HUES6 (cell line): ENCODE results near the gene CANT1.

Source experiments
- H3K27ac ChIP-seq: 2 replicates; pipeline ENCODE4 v1.7.0; 2013; ENCODE audit warnings: low read depth, mild to moderate bottlenecking, low read length, inconsistent platforms
- H3K27me3 ChIP-seq: 2 replicates; pipeline ENCODE4 v1.6.1; 2013; ENCODE audit warnings: low read length; ENCODE audit not compliant: control insufficient read depth, insufficient read depth
- H3K36me3 ChIP-seq: 2 replicates; pipeline ENCODE4 v1.6.1; 2013; ENCODE audit warnings: low read length; ENCODE audit not compliant: control insufficient read depth, insufficient read depth
- H3K4me1 ChIP-seq: 2 replicates; pipeline ENCODE4 v1.6.1; 2013; ENCODE audit warnings: low read length; ENCODE audit not compliant: control insufficient read depth, insufficient read depth
- H3K4me3 ChIP-seq: 2 replicates; pipeline ENCODE4 v1.5.1; 2013; ENCODE audit warnings: low read depth, low read length
- H3K9ac ChIP-seq: one replicate; pipeline ENCODE4 v1.6.1; 2013; ENCODE audit warnings: mild to moderate bottlenecking, low read length
- H3K9me3 ChIP-seq: 2 replicates; pipeline ENCODE4 v1.6.1; 2013; ENCODE audit warnings: low read depth, low read length; ENCODE audit not compliant: control insufficient read depth, insufficient read depth

The CANT1 gene

GRCh38 chr17:79048826-79049755, 39.5 kb upstream of the CANT1 start:
- Histone ChIP-seq H3K4me1 (no peaks in the 10 kb centered on the region), H3K4me3 (no peak overlapping the region), H3K9ac (no peak overlapping the region), H3K9me3 (peaks cover 6% of the 10 kb centered on the region), H3K27me3 (peaks cover 18% of the 10 kb centered on the region; the same call in 1 of the 2 replicates), H3K36me3 (no peaks in the 10 kb centered on the region), H3K27ac (no peak overlapping the region)

GRCh38 chr17:79047923-79048825, 38.6 kb upstream of the CANT1 start:
- H3K4me3 ChIP-seq: no peak overlapping the region
- no peaks in the 10 kb centered on the region for H3K4me1 ChIP-seq
- no peak overlapping the region for H3K27ac ChIP-seq
- H3K9me3 ChIP-seq: peaks cover 2% of the 10 kb centered on the region; the same call in 1 of the 2 replicates
- H3K36me3 ChIP-seq: no peaks in the 10 kb centered on the region
- H3K27me3 ChIP-seq: peaks cover 22% of the 10 kb centered on the region; the same call in 1 of the 2 replicates
- no peak overlapping the region for H3K9ac ChIP-seq

- no peaks in the 10 kb centered on the region for H3K4me1 ChIP-seq
- peaks cover 22% of the 10 kb centered on the region; the same call in 1 of the 2 replicates for H3K27me3 ChIP-seq
- H3K27ac ChIP-seq: no peak overlapping the region
- H3K9me3 ChIP-seq: peaks cover 4% of the 10 kb centered on the region; the same call in 1 of the 2 replicates
- no peaks in the 10 kb centered on the region for H3K36me3 ChIP-seq
- H3K4me3 ChIP-seq: no peak overlapping the region
- no peak overlapping the region for H3K9ac ChIP-seq
Measured at GRCh38 chr17:79047291-79047920, 37.8 kb upstream of the CANT1 start.

GRCh38 chr17:79046916-79047280, 37.3 kb upstream of the CANT1 start:
- H3K27me3 ChIP-seq: peaks cover 22% of the 10 kb centered on the region; the same call in 1 of the 2 replicates
- no peaks in the 10 kb centered on the region for H3K4me1 ChIP-seq
- no peak overlapping the region for H3K27ac ChIP-seq
- H3K9ac ChIP-seq: no peak overlapping the region
- H3K36me3 ChIP-seq: no peaks in the 10 kb centered on the region
- peaks cover 4% of the 10 kb centered on the region; the same call in 1 of the 2 replicates for H3K9me3 ChIP-seq
- no peak overlapping the region for H3K4me3 ChIP-seq

- Histone ChIP-seq H3K4me3 (no peak overlapping the region), H3K36me3 (no peaks in the 10 kb centered on the region), H3K4me1 (no peaks in the 10 kb centered on the region), H3K27me3 (peaks cover 22% of the 10 kb centered on the region; the same call in 1 of the 2 replicates), H3K9ac (no peak overlapping the region), H3K9me3 (peaks cover 4% of the 10 kb centered on the region; the same call in 1 of the 2 replicates), H3K27ac (no peak overlapping the region)
Measured at GRCh38 chr17:79046197-79046915, 36.8 kb upstream of the CANT1 start.

GRCh38 chr17:79045842-79046196, 36.3 kb upstream of the CANT1 start:
- Histone ChIP-seq H3K27me3 (peaks cover 22% of the 10 kb centered on the region; the same call in 1 of the 2 replicates), H3K9me3 (peaks cover 4% of the 10 kb centered on the region; the same call in 1 of the 2 replicates), H3K4me1 (no peaks in the 10 kb centered on the region), H3K36me3 (no peaks in the 10 kb centered on the region), H3K9ac (no peak overlapping the region), H3K4me3 (no peak overlapping the region), H3K27ac (no peak overlapping the region)

GRCh38 chr17:79045001-79045729, 35.6 kb upstream of the CANT1 start:
- H3K27me3 ChIP-seq: peaks cover 22% of the 10 kb centered on the region; the same call in 1 of the 2 replicates
- H3K4me1 ChIP-seq: no peaks in the 10 kb centered on the region
- no peak overlapping the region for H3K27ac ChIP-seq
- H3K9ac ChIP-seq: no peak overlapping the region
- H3K4me3 ChIP-seq: no peak overlapping the region
- H3K36me3 ChIP-seq: no peaks in the 10 kb centered on the region
- H3K9me3 ChIP-seq: peaks cover 4% of the 10 kb centered on the region; the same call in 1 of the 2 replicates

- Histone ChIP-seq H3K9ac (no peak overlapping the region), H3K27ac (no peak overlapping the region), H3K4me3 (no peak overlapping the region), H3K36me3 (no peaks in the 10 kb centered on the region), H3K4me1 (no peaks in the 10 kb centered on the region), H3K9me3 (peaks cover 4% of the 10 kb centered on the region; the same call in 1 of the 2 replicates), H3K27me3 (peaks cover 22% of the 10 kb centered on the region; the same call in 1 of the 2 replicates)
Measured at GRCh38 chr17:79044462-79044861, 34.9 kb upstream of the CANT1 start.

GRCh38 chr17:79043931-79044320, 34.4 kb upstream of the CANT1 start:
- peaks cover 4% of the 10 kb centered on the region; the same call in 1 of the 2 replicates for H3K9me3 ChIP-seq
- H3K4me1 ChIP-seq: no peaks in the 10 kb centered on the region
- peaks cover 22% of the 10 kb centered on the region; the same call in 1 of the 2 replicates for H3K27me3 ChIP-seq
- H3K9ac ChIP-seq: no peak overlapping the region
- H3K4me3 ChIP-seq: no peak overlapping the region
- no peaks in the 10 kb centered on the region for H3K36me3 ChIP-seq
- H3K27ac ChIP-seq: no peak overlapping the region
